NCI-H2227 treated with DMSO at 0.1 percent for 48 hours (cell line): Measurements from ENCODE around the gene NGB.
"Not testable (repeated sequence)": the region's sequence is repeated elsewhere in the genome, so short reads cannot be mapped to it uniquely, and the experiment has no call there.

Experiments
- DNase-seq: peaks from one replicate; lab custom pipeline; 2025; lab: John Stamatoyannopoulos, UW

NGB gene

GRCh38 chr14:77271113-77271710 is at the start of gene NGB:
Gene NGB (minus strand): TSS chr14:77271206. CDS start chr14:77270937, 269 bp downstream.
- DNase-seq: peak; percentile 4

GRCh38 chr14:77320238-77320935 is 49.4 kb upstream of the NGB start, which contains the start of gene POMT2:
Gene POMT2 (minus strand): TSS chr14:77320883. CDS start chr14:77320681, 202 bp downstream.
- DNase-seq: peak; percentile 79

- DNase-seq: no peak
These were observed 48.4 kb upstream of the NGB start for GRCh38 chr14:77319422-77319821.

GRCh38 chr14:77318756-77319155 is 47.8 kb upstream of the NGB start:
- not testable (repeated sequence) for DNase-seq

- no peak for DNase-seq
These were observed 47.1 kb upstream of the NGB start for GRCh38 chr14:77318006-77318553.

DNA sequence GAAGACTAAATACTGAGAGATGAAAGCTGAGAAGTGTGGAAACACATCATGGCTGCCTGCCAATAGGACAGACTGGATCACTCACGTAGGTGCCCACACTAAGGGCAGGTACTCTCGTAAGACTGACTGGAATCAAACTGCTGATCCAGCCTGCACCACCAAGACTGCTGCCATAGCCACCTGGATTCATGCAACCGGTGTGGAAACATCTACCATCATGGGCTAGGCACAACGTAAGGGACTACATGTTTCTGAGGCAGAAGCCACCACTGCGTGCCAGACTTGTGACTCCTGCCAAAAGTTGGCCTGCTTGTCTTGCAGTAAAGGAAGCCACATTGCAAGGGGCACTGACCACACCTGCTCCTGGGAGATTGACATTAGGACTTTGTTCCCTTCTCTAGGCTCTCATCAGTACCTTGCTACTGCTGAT is 45.9 kb upstream of the NGB start:
- no peak for DNase-seq

- DNase-seq: no peak
These were observed 45.1 kb upstream of the NGB start for GRCh38 chr14:77316195-77316505.

DNA sequence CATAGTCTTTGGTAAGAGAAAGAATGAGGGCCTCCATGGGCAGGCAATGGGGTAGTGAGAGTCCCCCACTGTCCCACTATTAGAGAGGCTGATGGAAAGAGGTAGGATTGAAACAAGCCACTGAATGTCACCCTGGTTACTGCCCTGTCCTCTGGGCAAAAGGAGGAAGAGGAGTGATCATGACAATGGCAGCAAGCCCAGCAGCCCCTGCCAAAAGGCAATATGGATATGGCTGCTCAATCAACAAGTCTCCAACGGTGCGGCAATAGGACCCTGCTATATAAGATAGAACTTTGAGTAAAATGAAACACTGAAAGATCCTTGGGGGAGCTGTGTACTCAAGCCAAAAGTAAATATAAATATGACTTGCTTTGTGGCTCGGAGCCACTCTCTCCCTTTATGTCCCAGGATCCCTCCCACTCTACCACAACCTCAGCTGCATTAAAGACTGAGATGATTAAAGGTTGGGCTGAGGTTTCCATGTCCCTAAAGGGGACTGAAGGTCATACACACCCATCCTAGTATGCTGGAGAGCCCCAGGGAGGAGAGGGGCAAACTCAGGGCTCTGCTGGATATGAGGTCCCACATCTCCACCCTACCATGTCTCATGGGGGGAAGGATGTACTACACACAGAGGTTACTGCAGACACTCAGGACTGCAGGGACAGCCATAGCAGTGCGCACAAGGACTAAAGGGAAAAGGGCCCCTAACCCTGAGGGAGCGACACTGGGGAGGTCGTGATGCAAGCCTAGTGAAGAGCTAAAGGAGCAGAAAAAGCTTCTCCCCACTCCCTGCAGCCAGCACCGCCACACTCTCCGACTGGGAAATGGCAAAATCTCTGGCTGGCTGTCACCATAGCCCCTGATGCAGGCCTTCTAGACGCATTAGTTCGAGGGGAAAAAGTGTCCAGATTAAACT is 43.8 kb upstream of the NGB start:
- DNase-seq: no peak

DNA sequence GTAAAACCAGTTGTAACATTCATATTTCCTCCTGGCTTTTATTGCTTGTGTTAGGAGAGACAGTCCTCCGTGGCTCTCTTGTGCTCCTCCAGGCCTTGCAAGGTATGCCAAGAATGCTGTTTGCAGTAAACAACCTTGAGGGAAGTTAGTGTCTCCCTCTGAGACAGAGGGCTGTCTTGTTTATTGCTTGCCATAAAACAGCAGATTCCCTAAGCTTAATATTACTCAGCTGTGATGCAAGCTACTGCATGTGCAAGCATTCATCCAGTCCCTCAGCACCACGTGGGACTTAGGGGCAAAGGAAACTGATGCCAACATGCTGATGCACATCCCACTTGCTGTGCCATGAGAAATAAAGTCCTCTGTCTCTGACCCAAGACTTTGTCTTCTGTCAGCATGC is 43.0 kb upstream of the NGB start:
- DNase-seq: no peak

GRCh38 chr14:77313371-77313770 is 42.4 kb upstream of the NGB start:
- no peak for DNase-seq

- DNase-seq: no peak
These were observed 40.2 kb upstream of the NGB start for GRCh38 chr14:77311217-77311616.

- no peak for DNase-seq
These were observed 39.0 kb upstream of the NGB start for GRCh38 chr14:77310026-77310425.

- no peak for DNase-seq
These were observed 38.1 kb upstream of the NGB start for GRCh38 chr14:77309131-77309530.

- no peak for DNase-seq
These were observed 36.0 kb upstream of the NGB start for GRCh38 chr14:77306851-77307496.

DNA sequence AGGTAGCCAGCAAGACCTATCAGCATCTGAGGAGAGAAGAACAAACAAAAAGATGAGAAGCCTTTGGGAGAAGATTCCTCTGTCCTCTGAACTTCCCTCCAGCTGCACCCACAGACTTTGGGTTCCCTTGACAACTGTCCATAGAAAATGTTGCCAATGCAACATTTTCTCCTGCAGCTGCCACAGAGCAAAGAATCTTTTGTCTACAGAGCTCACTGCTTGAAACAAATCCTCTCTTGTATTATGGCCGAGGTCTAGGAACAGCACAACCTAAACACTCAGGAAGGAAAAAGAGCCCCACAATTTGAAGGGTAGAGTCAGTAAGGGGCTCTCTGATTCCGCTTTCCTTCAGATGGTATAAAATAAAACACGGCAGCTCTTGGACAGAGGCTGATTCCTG is 35.4 kb upstream of the NGB start:
- no peak for DNase-seq

DNA sequence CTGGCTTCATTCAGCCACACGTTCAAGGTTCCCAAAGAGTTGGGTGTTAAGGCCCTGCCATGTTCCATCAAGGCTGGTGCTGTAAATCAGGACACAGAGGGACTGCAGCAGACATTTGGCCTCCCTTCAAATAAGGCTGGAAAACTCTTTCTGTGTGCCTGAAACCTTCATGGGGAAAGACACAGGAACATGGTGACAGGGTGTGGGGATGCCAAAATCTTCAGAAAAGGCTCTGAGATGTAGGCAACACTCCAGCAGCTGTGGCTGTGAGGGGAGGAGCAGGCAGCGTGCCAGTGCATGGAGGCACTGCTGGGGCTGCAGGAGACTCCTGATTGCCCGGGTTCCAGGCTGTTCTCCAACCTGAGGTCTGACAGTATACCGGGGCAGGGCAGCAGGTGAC is 34.7 kb upstream of the NGB start:
- DNase-seq: no peak

- peak; percentile 8 for DNase-seq
These were observed 32.6 kb upstream of the NGB start for GRCh38 chr14:77303417-77304156.

- no peak for DNase-seq
These were observed 31.9 kb upstream of the NGB start for GRCh38 chr14:77302926-77303325.

- peak; percentile 23 for DNase-seq
These were observed 30.1 kb upstream of the NGB start for GRCh38 chr14:77301103-77301502.

DNA sequence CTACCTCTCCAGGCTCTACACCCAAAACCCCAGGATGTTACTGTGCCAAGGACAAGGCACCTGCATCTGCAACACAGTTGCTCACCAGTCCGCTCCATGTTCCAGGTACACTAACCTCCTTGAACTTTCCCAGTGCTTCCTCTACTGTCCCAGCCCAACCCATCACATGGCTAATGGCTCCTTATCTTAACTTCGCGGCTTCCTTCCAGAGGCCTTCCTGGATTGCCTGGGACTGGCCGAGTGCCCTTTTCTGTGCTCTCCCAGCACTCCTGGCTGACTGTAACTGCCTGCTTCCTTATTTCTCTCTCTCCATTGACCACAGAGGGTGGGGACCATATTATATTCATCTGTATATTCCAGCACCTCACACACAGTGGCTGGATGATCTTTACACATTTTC is 28.8 kb upstream of the NGB start:
- DNase-seq: no peak

DNA sequence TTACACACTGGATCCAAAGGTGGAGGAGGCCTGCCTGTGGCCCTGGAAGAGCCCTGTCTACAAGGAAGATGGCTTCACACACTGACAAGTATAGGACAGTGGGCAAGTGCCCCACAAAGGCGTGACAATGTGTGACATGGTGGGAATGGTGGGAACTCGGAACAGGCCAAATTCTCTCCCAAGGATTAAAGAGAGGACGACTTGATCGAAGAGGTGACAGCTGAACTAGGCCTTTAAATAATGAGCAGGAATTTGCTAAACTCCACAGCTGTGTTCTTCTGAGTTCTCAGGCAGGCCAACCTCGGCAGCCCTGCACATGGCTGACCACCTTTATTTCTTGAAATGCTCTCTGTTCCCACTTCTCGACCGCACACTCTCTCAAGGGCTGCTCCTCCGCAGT is 25.9 kb upstream of the NGB start:
- DNase-seq: no peak
